Gastroesophageal sphincter (tissue), 3 donors: ENCODE measurements around the gene SLC25A47.

Experiments
- CTCF ChIP-seq, 4 experiments: fragments of 200-600 bp in 2 of 4; fragments of 450-650 bp in 2 of 4; sonication (generic) in 1 of 4; IDR thresholded peaks; one replicate each; pipeline ENCODE4 v1.5.1; 2017 to 2019; ENCODE audit warnings: antibody characterized with exemption in 4 of 4, mild to moderate bottlenecking in 2 of 4, moderate library complexity in 2 of 4
- EP300 ChIP-seq: sonication (generic); formaldehyde crosslinking; IDR thresholded peaks from one replicate; pipeline ENCODE4 v1.6.1; 2017; ENCODE audit warnings: antibody characterized with exemption, mild to moderate bottlenecking
- POLR2A ChIP-seq, 2 donors: fragments of 450-650 bp; IDR thresholded peaks; one replicate each; pipeline ENCODE4 v1.6.1; 2017; ENCODE audit warnings: antibody characterized with exemption in 2 of 2, mild to moderate bottlenecking in 2 of 2, moderate library complexity in 1 of 2
- POLR2AphosphoS5 ChIP-seq: sonication (generic); formaldehyde crosslinking; IDR thresholded peaks from one replicate; pipeline ENCODE4 v1.6.1; 2017; ENCODE audit warnings: antibody characterized with exemption

DNA sequence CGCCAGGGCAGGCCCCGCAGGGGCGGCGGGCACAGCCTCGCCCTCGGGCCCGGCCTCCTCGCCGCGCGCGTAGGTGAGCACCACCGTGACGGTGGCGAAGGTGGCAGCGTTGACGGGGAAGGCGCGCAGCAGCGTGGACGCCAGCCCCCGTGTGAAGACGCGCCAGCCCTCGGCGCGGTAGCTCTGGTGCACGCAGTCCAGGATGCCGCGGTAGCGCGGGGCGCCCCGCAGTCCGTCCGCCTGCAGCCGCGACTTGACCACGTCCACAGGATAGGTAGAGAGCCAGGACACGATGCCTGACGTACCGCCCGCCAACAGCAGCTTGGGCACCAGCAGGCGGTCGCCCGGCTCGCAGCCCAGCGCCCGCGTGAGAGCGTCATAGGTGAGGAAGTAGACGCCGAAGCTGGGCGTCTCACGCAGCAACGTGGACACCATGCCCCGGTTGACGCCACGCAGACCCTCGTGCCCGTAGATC is 30.8 kb upstream of the SLC25A47 start:
- no peak for TF ChIP-seq CTCF (IDR thresholded peaks at IDR 0.05)
- TF ChIP-seq POLR2A (IDR thresholded peaks at IDR 0.05) = no peak
- no peak for TF ChIP-seq POLR2AphosphoS5
- TF ChIP-seq EP300 = no peak
